K562 (cell line): Measurements from ENCODE around the gene HEXIM2. TPM values are rescaled to one million over a fixed set of nuclear protein-coding genes. Genes with fewer than 3 reads are reported as not detected.
A peak's percentile ranks its signal among the peaks of the same experiment; 100 is the strongest.

Experiments used
- BMI1 ChIP-seq: fragments of 150-350 bp; IDR thresholded peaks from 2 replicates; pipeline ENCODE4 v1.6.1; 2014; ENCODE audit warnings: low read length
- CTCFL ChIP-seq: IDR thresholded peaks from 2 replicates; pipeline ENCODE4 v1.6.1; 2011; ENCODE audit warnings: borderline replicate concordance, low read depth, mild to moderate bottlenecking, moderate library complexity, low read length; ENCODE audit not compliant: insufficient read depth, poor library complexity, severe bottlenecking
- GABPB1 ChIP-seq: sonication (generic); formaldehyde crosslinking; IDR thresholded peaks from 2 replicates; pipeline ENCODE4 v1.8.0; 2022; ENCODE audit warnings: mild to moderate bottlenecking, missing genetic modification reagents
- ILF3 ChIP-seq: fragments of 450-650 bp; IDR thresholded peaks from 2 replicates; pipeline ENCODE4 v1.6.1; 2018; ENCODE audit warnings: antibody characterized with exemption, mild to moderate bottlenecking, moderate library complexity, borderline replicate concordance
- KDM1A ChIP-seq, 2 experiments: fragments of 450-650 bp; IDR thresholded peaks; 2 replicates each; pipeline ENCODE4 v1.6.1; 2016; ENCODE audit warnings: mild to moderate bottlenecking in 2 of 2
- PHTF2 ChIP-seq: fragments of 250-450 bp; sonication (Bioruptor Pico); IDR thresholded peaks from 2 replicates; pipeline ENCODE4 v1.5.0; 2021; ENCODE audit warnings: mild to moderate bottlenecking
- POLR3G ChIP-seq: IDR thresholded peaks from 2 replicates; pipeline ENCODE4 v1.6.1; 2011; ENCODE audit not compliant: insufficient read length, insufficient replicate concordance; ENCODE audit errors: extremely low read depth
- STAT5A ChIP-seq: IDR thresholded peaks from 2 replicates; pipeline ENCODE4 v1.6.1; 2012; ENCODE audit warnings: low read length, inconsistent platforms, borderline replicate concordance
- TCF3 ChIP-seq: sonication (generic); formaldehyde crosslinking; IDR thresholded peaks from 2 replicates; pipeline ENCODE4 v1.4.0; 2020; ENCODE audit warnings: mild to moderate bottlenecking, missing genetic modification reagents
- TRIM28 ChIP-seq: fragments of 450-650 bp; IDR thresholded peaks from 2 replicates; pipeline ENCODE4 v1.6.1; 2017
- ZNF592 ChIP-seq: fragments of 450-650 bp; IDR thresholded peaks from 2 replicates; pipeline ENCODE4 v1.6.1; 2017; ENCODE audit warnings: antibody characterized with exemption, mild to moderate bottlenecking
- ZNF668 ChIP-seq: fragments of 250-450 bp; sonication (Bioruptor Pico); IDR thresholded peaks from 2 replicates; pipeline ENCODE4 v1.8.0; 2022; ENCODE audit warnings: mild to moderate bottlenecking, inconsistent platforms
- polyA plus RNA-seq, 8 experiments: library from polyadenylated mRNA; depleted of rRNA in 4 of 8; stranded (reverse) in 5 of 8; unstranded in 3 of 8; fragments of >200 nt; fragmentation: Nextera tagmentation in 2 of 8; fragmentation: Illumina TruSeq in 1 of 8; extraction: Ambion mirVana in 2 of 8; extraction: Trizol in 1 of 8; gene quantifications; 2 replicates each; pipeline versions ENCODE4 v1.2.1 to v1.2.3, GENCODE V29; 2011 to 2014; ENCODE audit warnings: inconsistent platforms in 1 of 8, missing spikeins in 1 of 8
- total RNA-seq, 7 experiments: library from RNA; depleted of rRNA in 6 of 7; stranded (reverse); fragments of >200 nt in 6 of 7; fragmentation: Illumina TruSeq in 2 of 7; extraction: Trizol in 2 of 7; gene quantifications; 2 replicates each; pipeline versions ENCODE4 v1.2.1 to v1.2.3, GENCODE V29; 2011 to 2021; ENCODE audit warnings: low replicate concordance in 1 of 7
- TF ChIP-seq, protein P1 (sequence below): fragments of 250-450 bp; sonication (Bioruptor Pico); IDR thresholded peaks from 2 replicates; pipeline ENCODE4 v1.4.0; 2020; ENCODE audit warnings: mild to moderate bottlenecking, moderate library complexity
- TF ChIP-seq, protein P2 (sequence below), 2 experiments: fragments of 200-800 bp in 1 of 2; sonication (Bioruptor generic) in 1 of 2; sonication (generic) in 1 of 2; formaldehyde crosslinking in 1 of 2; IDR thresholded peaks in 1 of 2; conservative IDR thresholded peaks in 1 of 2; 2 replicates each; pipeline versions ENCODE4 v1.5.0 to v1.6.1; 2016 to 2020; ENCODE audit warnings: missing compliant biosample characterization in 1 of 2, missing genetic modification characterization in 1 of 2, missing genetic modification reagents in 1 of 2
- TF ChIP-seq, protein P3 (sequence below), 2 experiments: fragments of 450-650 bp in 1 of 2; sonication (generic) in 1 of 2; formaldehyde crosslinking in 1 of 2; IDR thresholded peaks in 1 of 2; conservative IDR thresholded peaks in 1 of 2; 2 replicates each; pipeline versions ENCODE4 v1.6.1 to v1.8.1; 2016 to 2023; ENCODE audit warnings: mild to moderate bottlenecking in 2 of 2, moderate library complexity in 2 of 2, inconsistent platforms in 1 of 2, missing genetic modification reagents in 1 of 2

Gene HEXIM2
- total and polyA plus RNA-seq, 9 of the 15 experiments (the other 6 are each of a cell fraction or from before 2014, with no cell fraction given): 0.69 to 3.4 (median 1.1) TPM; not detected in 2

GRCh38 chr17:45135192-45135977 lies 26.3 kb upstream of the HEXIM2 start, which contains the start of gene ACBD4 (continued):
- TF ChIP-seq, protein P1, sequence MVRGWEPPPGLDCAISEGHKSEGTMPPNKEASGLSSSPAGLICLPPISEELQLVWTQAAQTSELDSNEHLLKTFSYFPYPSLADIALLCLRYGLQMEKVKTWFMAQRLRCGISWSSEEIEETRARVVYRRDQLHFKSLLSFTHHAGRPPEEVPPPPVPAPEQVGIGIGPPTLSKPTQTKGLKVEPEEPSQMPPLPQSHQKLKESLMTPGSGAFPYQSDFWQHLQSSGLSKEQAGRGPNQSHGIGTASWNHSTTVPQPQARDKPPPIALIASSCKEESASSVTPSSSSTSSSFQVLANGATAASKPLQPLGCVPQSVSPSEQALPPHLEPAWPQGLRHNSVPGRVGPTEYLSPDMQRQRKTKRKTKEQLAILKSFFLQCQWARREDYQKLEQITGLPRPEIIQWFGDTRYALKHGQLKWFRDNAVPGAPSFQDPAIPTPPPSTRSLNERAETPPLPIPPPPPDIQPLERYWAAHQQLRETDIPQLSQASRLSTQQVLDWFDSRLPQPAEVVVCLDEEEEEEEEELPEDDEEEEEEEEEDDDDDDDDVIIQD (CRISPR knock-in tag): no peak
- peak; percentile 95 for TF ChIP-seq ZNF592
- TF ChIP-seq CTCFL: peak; percentile 86
- TF ChIP-seq POLR3G: no peak
- TF ChIP-seq STAT5A: peak; percentile 57; the same call in 1 of the 2 replicates
- TF ChIP-seq GABPB1 (CRISPR knock-in tag): peak; percentile 75
- TF ChIP-seq ILF3: no peak
- TF ChIP-seq, protein P2, sequence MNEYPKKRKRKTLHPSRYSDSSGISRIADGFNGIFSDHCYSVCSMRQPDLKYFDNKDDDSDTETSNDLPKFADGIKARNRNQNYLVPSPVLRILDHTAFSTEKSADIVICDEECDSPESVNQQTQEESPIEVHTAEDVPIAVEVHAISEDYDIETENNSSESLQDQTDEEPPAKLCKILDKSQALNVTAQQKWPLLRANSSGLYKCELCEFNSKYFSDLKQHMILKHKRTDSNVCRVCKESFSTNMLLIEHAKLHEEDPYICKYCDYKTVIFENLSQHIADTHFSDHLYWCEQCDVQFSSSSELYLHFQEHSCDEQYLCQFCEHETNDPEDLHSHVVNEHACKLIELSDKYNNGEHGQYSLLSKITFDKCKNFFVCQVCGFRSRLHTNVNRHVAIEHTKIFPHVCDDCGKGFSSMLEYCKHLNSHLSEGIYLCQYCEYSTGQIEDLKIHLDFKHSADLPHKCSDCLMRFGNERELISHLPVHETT (CRISPR knock-in tag; conservative IDR thresholded peaks at IDR 0.05 in 1 of 2, IDR thresholded peaks at IDR 0.05 in 1 of 2): peak in 1 of 2 experiments; percentile 15; a peak in 1 of 4 replicates
- peak; percentile 88 for TF ChIP-seq TCF3 (CRISPR knock-in tag)
- TF ChIP-seq, protein P3, sequence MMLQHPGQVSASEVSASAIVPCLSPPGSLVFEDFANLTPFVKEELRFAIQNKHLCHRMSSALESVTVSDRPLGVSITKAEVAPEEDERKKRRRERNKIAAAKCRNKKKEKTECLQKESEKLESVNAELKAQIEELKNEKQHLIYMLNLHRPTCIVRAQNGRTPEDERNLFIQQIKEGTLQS (IDR thresholded peaks at IDR 0.05): no peak
- TF ChIP-seq, protein P3 (CRISPR knock-in tag; conservative IDR thresholded peaks at IDR 0.05): no peak; the same call in 1 of the 2 replicates
- TF ChIP-seq BMI1: no peak
- TF ChIP-seq TRIM28: peak; percentile 14; the same call in 1 of the 2 replicates
- no peak for TF ChIP-seq KDM1A (IDR thresholded peaks at IDR 0.05)
- TF ChIP-seq PHTF2 (CRISPR knock-in tag): no peak
- TF ChIP-seq ZNF668: no peak
